Measurements from ENCODE around the gene GPD2.

GPD2 gene

DNA sequence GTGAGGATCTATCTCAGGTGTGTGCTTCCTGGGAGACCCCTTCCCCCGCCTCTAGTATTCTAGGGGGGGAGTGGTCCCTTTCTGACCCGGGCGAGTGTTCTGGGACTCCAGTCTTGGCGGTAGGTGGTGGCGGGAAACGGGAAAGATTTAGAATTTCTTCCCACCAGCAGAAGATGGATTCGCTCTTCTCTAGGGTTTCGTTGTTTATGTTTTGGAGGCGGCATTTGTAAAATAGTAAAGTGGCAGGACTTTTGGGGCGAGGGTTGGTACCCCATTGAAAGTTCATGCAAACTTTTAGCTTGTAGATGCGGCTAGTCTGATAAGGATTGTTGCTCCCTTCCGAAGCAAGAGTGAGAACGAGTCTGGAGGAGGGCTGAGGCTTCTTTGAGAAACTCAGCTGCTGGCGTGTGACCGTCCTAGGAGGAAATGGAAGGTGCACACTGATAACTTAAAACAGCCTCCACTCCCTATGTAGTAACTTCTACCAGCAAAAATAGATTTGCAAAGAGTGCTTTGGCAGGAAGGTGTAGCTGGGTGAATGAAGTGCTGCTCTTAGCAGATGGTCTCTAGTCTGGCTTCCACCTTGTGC, 412 bp downstream of the GPD2 start:
- peak; percentile 35 for DNase-seq

GRCh38 chr2:156437272-156437930, 1.2 kb downstream of the GPD2 start:
- no peak for DNase-seq

DNA sequence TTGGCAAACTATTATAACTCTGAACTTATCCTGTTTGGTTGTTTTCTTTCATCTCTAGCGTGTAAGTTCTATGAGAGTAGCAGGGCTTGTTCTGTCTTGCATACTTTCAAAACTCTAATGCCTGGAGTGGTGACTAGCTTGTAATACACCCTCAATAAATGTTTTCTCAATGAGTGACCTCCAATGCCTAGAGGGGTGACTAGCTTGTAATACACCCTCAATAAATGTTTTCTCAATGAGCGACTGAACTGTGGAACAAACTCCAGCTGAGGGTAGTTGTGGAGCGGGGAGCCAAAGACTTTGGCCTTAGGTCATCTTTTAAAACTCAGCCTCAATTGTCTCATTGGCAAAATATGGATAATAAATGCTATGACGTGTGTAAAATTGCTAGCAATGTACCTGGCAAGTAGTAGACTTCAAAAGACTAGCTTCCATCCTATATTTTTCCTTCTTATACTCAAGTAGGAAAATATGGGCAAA, 1.8 kb downstream of the GPD2 start:
- no peak for DNase-seq

GRCh38 chr2:156443089-156443488, 6.9 kb downstream of the GPD2 start:
- DNase-seq: no peak

DNA sequence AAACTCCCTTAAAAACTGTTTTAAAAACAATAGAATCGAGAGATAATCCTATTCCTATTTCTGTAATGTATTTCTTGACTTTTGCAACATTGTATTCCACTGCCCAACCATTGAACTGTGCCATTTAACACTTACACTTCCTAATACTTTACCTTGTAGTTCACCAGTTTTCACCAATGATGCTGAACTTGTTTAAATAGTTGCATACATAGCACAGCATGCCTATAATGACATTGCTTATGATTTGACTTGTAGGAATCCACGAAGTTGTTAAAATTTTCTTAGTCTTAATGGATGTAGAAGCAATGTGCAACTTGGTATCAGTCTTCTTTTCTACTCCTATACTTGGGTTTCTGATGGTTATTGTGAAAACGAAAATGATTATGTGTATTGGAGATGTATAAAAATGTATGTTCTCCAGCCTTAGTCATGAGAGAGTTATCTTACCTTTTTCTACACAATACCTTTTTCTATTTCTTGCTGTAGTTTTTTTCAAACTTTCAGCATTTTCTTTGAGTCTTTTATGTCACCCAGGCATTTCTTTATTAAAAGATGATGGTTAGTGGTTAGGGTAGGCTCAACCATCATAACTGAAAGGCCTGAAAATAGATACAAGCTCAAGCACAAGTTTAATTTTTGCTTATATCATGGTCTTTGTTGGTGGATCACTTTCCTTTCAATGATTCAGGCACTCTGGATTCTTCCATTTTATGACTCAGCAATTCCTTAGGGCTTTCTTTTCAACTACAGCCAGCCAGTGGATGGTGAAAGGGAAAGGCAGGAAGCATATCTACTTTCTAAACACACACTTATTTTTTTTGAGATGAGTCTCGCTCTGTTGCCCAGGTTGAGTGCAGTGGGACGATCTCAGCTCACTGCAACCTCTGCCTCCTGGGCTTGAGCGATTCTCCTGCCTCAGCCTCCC, 9.4 kb downstream of the GPD2 start:
- no peak for DNase-seq

DNA sequence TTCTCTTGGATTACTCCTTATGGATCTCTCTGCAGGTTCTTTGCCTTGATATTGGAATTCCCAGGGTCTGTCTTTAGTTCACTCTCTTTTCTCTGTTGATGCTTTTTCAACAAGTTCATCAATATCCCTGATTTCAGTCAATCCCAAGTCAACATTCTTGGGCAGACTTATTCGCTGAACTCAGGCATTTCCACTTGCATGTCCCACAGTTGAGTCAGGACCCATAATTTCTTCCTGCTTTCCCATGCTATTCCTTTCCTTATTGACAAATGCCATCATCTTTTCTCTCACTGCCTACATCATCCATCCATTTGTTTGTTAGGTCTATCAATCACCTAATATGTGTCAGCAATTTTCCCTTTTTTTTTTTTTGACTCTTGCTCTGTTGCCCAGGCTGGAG, 11.6 kb downstream of the GPD2 start:
- no peak for DNase-seq

GRCh38 chr2:156448766-156449165, 12.6 kb downstream of the GPD2 start:
- no peak for DNase-seq

GRCh38 chr2:156452971-156453370, 16.8 kb downstream of the GPD2 start:
- DNase-seq: no peak

GRCh38 chr2:156455361-156455975, 19.3 kb downstream of the GPD2 start:
- DNase-seq: no peak

GRCh38 chr2:156456616-156457015, 20.4 kb downstream of the GPD2 start:
- no peak for DNase-seq

DNA sequence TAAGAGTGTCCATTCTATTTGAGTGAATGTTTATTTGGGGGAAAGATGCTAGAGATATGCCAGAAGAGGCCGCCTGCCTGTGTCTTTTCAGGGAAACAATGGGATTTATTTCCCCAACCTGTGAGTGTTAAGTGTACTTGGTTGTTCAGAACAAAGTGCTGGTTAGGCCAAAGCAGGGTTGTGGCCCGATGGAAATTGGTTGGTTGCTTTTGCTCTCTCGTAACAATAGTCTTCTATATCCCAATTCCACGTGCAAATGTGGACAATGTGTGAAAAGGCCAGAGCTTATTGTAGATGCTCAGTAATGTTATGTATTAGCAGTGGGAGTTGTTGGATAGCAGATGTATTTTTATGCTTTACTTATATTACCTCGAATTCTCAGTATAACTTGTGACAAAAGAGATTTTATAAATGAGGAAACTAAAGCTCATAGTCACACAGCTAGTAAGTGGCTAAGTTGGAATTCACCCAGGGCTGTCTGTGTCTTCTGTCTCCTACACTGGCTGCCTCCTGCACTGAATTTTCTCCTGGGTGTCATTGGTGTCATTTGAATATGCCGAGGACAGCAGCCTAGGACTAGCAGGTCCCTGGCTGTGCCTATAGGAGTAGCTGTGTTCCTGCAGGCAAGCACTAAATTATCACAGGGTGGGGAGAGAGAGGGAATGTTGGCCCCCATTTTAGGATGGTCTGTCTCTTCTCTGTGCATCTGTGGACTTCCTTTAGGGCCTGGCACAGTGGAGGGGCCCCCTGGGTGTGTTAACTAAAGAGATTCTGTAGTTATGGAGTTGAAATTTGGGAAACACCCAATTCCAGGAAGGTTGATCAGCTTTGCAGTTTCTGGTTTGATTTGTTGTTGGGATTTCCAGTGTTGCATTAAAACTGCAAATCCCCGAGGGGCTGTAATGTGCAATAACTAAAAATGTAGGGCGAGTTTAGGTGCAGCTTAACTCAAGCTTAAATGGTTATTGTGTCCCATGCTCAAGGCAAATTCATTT, 21.6 kb downstream of the GPD2 start:
- no peak for DNase-seq

GRCh38 chr2:156459720-156460119, 23.5 kb downstream of the GPD2 start:
- DNase-seq: no peak

DNA sequence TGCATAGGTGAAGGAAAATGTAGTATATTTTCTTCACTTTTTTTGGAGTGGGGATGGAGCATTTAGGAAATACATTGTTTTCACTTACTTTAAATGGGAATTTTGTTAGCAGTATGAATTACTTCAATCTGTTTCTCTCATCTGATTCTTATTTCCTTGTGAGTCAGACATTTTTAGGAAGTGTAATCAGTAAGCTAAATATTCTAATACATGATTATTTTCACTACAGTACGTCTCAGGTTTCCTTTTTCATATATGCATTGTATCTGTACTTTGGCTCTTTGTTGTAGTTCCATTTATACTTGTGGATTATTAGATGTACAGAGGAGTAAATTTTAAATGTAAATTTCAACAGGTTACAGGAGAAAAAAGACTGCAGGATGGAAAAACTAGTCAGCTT, 27.9 kb downstream of the GPD2 start:
- no peak for DNase-seq

- no peak for DNase-seq
Observed at GRCh38 chr2:156465573-156465972, 29.4 kb downstream of the GPD2 start.

DNA sequence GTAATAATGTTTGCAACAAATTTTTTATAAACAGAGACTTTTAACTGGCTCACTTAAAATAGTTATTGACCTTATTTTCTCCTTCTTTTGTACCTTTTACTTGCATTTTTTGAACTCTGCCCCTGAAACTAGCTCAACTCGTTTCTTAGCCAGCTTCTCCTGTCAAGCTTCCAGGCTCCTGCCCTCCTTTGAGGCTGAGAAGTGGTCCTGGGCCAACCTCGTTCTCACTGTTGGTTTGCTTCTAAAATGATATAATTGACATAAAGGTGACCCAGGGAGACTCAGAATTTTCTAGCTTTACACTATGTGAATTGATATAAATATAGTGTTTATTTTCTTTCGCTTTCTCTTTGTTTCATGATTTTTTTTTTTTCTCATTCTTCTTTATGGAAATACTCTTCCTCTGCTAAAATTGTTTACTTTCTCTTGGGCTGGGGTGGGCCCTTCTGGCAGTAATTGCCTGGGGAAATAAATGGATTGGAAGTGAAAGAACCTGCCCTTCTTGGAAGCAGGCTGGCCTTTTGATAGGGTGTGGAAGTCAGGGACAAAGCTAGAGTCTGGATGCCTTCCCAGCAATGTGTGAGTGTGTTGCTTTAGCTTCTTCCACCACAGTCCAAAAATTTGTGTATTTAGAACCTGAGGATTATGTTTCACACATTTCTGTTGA, 30.7 kb downstream of the GPD2 start:
- no peak for DNase-seq

DNA sequence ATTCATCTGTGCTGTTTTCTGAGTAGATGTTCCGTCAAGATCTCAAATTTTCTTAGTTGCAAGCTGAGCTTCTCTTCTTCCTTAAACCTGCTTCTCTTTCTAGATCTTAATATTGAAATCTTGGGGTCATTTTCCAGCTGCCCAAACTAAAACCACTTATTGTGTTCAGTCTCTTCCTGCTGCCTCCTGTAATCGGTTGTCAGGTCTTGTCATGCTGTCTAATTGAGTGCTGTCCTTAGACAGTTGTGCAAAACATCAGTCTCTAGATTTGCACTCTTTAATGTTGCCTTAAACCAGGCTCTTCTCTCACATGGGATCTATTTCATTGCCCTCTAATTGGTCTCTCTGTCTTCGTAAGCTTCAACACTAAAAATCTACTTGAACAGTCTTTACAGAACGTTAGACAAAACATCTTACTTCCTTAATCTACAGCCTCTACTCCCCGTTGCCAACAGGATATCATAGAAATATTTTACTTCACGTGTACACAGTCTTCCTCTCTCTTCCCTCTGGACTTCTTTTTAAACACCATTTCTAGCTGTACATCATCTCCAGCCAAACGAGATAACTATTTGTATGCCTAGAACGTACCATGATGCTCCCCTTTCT, 34.9 kb downstream of the GPD2 start:
- no peak for DNase-seq

DNA sequence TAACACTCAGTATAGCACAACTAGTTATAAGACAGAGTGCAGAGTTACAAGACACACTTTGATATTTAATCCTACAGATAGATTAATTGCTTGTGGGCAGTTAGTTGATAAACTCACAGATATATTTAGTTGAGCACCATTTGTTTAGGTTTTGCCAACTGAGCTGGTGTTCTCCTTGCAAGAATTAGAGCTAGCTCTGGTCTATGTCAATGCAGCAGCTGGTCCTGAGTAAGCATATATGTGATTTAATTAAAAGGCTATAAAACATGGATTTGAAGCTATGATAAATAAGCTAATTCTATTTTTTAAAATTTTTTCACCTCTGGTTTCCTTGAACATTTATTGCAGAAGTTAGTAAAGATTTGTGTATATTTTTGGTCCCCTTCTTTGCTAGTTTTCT, 35.6 kb downstream of the GPD2 start:
- no peak for DNase-seq

DNA sequence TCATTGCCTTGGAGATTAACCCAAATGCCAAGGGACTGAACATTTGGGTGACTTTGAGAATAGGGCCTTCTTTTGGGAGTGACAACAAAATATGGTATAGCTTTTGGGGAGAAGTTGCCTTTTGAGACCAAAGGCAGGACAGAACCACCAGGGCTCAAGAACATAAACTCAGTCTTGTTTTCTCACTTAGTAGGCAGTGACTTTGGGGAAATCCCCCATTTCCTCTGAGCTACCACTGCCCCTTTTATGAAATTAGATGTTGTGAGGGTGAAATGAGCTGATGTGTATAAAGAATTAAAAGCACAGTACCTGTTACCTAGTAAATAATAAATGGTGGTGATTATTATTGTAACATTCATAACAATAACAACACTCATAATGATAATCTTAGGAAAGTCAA, 36.5 kb downstream of the GPD2 start:
- DNase-seq: no peak

- no peak for DNase-seq
Observed at GRCh38 chr2:156473445-156473844, 37.3 kb downstream of the GPD2 start.

GRCh38 chr2:156474401-156474800, 38.2 kb downstream of the GPD2 start:
- no peak for DNase-seq
